ENCODE results near the gene ST6GAL1.
"Not testable (repeated sequence)": the region's sequence is repeated elsewhere in the genome, so short reads cannot be mapped to it uniquely, and the experiment has no call there.

The ST6GAL1 gene

DNA sequence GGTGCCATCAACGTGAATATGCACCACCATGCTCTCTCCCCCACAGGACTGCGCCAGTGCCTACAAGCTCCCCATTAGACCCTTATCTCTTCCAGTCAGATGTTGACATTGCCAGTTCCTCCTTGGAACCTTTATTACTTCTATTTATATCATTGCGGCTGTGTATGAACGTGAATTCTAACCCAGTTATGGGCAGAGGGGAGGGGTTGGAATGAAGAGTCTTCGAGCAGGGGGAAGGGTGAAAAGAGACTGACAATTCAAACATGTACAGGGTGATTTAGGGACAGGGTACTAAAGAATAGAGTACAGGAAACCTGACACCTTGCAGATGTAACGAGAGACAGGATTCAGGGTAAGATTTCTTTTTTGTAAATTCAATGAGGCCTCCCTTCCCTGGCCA, 41.8 kb upstream of the ST6GAL1 start:
- no peak overlapping the region for H3K4me3 ChIP-seq (ENCODE audit: low read depth, low read length)
- DNase-seq (ENCODE audit: low read depth) = no peak
- TF ChIP-seq, protein P1, sequence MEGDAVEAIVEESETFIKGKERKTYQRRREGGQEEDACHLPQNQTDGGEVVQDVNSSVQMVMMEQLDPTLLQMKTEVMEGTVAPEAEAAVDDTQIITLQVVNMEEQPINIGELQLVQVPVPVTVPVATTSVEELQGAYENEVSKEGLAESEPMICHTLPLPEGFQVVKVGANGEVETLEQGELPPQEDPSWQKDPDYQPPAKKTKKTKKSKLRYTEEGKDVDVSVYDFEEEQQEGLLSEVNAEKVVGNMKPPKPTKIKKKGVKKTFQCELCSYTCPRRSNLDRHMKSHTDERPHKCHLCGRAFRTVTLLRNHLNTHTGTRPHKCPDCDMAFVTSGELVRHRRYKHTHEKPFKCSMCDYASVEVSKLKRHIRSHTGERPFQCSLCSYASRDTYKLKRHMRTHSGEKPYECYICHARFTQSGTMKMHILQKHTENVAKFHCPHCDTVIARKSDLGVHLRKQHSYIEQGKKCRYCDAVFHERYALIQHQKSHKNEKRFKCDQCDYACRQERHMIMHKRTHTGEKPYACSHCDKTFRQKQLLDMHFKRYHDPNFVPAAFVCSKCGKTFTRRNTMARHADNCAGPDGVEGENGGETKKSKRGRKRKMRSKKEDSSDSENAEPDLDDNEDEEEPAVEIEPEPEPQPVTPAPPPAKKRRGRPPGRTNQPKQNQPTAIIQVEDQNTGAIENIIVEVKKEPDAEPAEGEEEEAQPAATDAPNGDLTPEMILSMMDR (IDR thresholded peaks at IDR 0.05; ENCODE audit: insufficient read depth, low read depth, low read length, missing control alignments) = no peak

DNA sequence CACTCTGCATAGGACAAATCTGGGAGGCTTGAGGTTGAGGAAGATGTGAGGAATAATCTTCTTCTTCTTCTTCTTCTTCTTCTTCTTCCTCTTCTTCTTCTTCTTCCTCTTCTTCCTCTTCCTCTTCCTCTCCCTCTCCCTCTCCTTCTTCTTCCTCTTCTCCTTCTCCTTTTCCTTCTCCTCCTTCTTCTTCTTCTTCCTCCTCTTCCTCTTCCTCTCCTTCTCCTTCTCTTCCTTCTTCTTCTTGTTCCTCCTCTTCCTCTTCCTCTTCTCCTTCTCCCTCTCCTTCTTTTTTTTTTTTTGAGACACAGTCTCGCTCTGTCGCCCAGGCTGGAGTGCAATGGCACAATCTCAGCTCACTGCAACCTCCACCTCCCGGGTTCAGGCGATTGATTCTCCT, 40.6 kb upstream of the ST6GAL1 start:
- DNase-seq (ENCODE audit: low read depth); H3K4me3 ChIP-seq (ENCODE audit: low read depth, low read length): not testable (repeated sequence)

DNA sequence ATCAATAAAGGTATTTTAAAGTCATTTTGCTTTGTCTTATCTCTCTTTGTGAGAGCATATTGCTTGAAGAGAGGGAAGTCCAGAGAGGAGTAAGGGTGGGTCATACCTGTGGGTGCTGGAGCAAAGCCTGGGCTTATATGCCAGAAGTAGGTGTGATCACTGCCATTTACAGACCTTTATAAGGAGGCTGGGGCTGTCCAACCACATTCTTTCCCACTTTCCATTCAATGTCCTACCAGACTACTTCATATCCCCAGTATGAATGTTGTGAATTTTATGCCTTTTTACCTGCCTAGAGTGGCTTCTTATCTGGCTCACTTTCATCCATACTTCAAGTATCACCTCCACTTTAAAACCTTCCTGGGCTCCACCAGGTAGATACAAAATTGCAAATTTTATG, 39.4 kb upstream of the ST6GAL1 start:
- TF ChIP-seq, protein P1 (IDR thresholded peaks at IDR 0.05; ENCODE audit: insufficient read depth, low read depth, low read length, missing control alignments) = no peak
- no peak overlapping the region for H3K4me3 ChIP-seq (ENCODE audit: low read depth, low read length)
- no peak for DNase-seq (ENCODE audit: low read depth)

DNA sequence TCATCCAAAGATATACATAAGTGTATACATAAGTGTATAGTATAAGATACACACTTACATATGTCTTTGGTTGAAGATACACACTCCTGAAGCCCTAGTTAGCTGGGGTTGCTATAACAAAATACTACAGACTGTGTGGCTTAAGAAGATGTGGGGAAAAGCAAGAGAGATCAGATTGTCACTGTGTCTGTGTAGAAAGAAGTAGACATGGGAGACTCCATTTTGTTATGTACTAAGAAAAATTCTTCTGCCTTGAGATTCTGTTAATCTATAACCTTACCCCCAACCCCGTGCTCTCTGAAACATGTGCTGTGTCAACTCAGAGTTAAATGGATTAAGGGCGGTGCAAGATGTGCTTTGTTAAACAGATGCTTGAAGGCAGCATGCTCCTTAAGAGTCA, 37.3 kb upstream of the ST6GAL1 start:
- not testable (repeated sequence) for DNase-seq (ENCODE audit: low read depth); H3K4me3 ChIP-seq (ENCODE audit: low read depth, low read length)

DNA sequence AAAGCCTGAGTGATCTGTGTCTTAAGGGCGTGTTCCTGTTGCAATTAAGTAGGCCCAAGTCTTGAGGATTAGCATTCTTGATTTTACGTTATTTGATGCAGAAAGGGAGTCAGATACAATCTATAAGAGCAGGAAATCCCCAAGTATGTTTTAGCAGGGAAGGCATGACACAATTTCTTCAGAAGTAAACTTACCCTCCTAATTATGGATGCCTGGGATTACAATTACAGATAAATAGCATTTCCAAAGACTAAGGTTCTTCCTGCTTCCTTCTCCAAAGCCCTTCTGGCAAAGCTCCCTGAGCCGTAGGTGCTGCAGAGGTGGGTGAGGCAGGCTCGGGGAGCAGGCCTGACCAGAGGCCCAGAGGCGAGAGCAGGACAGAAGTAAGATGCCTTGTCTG, 34.9 kb upstream of the ST6GAL1 start:
- TF ChIP-seq, protein P1 (IDR thresholded peaks at IDR 0.05; ENCODE audit: insufficient read depth, low read depth, low read length, missing control alignments) = no peak

DNA sequence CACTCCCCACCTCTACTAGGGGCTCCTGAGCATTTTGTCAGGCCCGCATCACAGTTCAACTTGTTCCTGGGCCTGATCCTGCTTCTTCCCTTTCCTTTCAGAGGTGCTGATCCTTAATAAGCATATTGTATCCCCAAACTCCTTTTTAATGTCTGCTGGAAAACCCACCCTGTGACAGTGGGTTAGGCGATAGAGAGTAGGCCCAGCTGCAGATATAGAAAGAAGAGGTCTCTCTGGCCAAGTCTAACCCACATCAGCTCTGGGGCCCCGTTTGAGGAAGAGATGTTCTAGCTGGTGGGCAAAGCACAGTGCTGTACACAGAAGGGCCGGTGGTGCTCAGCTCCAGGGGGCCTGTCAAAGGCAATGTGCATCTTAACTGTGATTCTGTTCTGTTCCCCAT, 34.3 kb upstream of the ST6GAL1 start:
- no peak overlapping the region for H3K4me3 ChIP-seq (ENCODE audit: low read depth, low read length)
- TF ChIP-seq, protein P1 (IDR thresholded peaks at IDR 0.05; ENCODE audit: insufficient read depth, low read depth, low read length, missing control alignments) = no peak
- no peak for DNase-seq (ENCODE audit: low read depth)

More for the DNA sequence above, 34.9 kb upstream of the ST6GAL1 start:
- H3K4me3 ChIP-seq (ENCODE audit: low read depth, low read length) = no peak overlapping the region
- DNase-seq (ENCODE audit: low read depth) = no peak

DNA sequence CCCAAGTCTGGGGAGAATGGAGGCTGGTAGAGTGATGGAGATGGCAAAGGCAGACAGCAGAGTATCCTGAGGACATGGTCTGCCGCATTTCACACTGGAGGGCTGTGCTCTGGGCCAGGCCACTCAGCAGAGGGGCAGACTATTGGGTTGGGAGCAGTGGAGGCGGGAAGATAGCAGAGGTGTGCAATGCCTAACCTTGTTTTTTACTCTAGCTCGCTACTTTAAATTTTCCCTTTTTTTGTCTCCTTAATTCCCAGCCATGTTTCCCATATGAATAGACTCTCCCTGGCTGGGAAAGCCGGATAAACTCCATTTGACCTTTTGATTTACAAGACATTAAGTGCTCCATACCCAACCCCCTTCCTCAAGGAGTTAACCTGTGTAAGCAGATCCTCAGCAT, 33.5 kb upstream of the ST6GAL1 start:
- TF ChIP-seq, protein P1 (IDR thresholded peaks at IDR 0.05; ENCODE audit: insufficient read depth, low read depth, low read length, missing control alignments) = no peak
- no peak overlapping the region for H3K4me3 ChIP-seq (ENCODE audit: low read depth, low read length)
- no peak for DNase-seq (ENCODE audit: low read depth)

DNA sequence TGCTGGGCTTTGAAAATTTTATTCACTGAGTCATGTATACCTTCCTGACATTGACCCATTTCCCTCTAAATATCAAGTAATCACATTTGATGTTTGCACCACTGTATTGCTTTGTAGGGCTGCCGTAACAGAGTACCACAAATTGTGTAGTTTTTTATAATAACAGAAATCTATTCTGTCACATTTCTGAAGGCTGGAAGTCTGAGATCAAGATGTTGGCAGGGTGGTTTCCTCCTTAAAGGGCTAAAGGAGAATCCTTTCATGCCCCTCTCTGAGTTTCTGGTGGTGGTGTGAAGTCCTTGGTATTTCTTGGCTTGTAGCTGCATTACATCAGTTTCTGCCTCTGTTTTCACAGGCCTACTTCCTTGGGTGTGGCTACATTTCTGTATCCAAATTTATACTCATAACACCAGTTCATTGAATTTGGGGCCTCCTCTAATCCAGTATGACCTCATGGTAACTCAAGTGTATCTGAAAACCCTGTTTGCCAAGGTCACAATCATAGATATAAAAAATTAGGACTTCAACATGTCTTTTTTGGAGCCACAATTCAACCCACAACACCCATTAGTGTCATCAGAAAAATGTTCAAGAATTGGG, 29.1 kb upstream of the ST6GAL1 start:
- DNase-seq (ENCODE audit: low read depth) = no peak
- TF ChIP-seq, protein P1 (IDR thresholded peaks at IDR 0.05; ENCODE audit: insufficient read depth, low read depth, low read length, missing control alignments) = no peak
- no peak overlapping the region for H3K4me3 ChIP-seq (ENCODE audit: low read depth, low read length)
